GM19193 (cell line): ENCODE measurements around the gene RFX1.

ENCODE experiments used
- POLR2A ChIP-seq: IDR thresholded peaks from 4 replicates; pipeline ENCODE4 v1.6.1; 2011; ENCODE audit not compliant: insufficient read depth, insufficient read length; ENCODE audit errors: extremely low read depth

The RFX1 gene

GRCh38 chr19:13984875-13985741, 21.0 kb downstream of the RFX1 start:
- no peak for TF ChIP-seq POLR2A

DNA sequence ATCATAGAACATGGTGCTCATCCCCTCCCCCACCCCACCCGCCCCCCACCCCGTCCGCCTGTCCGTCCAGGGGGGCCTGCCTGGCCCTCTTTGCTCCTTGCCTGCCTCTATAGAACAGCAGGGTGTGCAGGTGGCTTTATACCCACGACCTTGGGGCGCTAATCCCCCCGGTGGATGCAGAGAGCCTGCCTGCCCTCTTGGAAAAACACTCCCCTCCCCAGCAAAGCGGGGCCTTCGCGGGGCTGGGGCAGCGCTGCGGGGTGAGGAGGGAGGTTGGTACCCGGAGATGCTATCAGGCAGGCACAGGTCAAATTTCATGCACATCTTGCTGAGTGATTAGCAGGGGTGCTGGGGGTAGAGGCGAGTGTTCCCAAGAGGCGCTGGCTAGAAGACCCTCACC, 21.9 kb downstream of the RFX1 start:
- no peak for TF ChIP-seq POLR2A

- no peak for TF ChIP-seq POLR2A
Measured at GRCh38 chr19:13983213-13983889, 22.8 kb downstream of the RFX1 start.

DNA sequence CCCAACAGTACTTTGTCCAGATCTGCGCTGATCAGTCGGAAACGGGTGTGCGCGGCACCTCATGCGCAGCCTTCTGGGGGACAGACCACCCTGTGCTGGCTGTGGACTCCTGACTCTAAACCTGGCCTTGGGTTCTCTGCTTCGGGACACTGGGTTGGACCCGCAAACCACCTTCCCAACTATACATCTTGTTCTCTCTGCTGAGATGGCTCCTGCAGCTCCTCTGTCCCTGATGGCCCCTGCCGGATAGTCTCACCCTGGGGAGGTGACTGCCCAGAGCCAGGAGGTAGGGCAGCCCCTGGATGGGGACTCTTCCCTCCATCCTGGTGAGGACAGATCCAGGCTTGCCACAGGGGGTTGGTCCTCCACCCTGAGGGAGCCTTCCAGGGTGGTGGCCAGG, 23.3 kb downstream of the RFX1 start:
- no peak for TF ChIP-seq POLR2A

GRCh38 chr19:13981988-13982501, 24.1 kb downstream of the RFX1 start:
- no peak for TF ChIP-seq POLR2A

DNA sequence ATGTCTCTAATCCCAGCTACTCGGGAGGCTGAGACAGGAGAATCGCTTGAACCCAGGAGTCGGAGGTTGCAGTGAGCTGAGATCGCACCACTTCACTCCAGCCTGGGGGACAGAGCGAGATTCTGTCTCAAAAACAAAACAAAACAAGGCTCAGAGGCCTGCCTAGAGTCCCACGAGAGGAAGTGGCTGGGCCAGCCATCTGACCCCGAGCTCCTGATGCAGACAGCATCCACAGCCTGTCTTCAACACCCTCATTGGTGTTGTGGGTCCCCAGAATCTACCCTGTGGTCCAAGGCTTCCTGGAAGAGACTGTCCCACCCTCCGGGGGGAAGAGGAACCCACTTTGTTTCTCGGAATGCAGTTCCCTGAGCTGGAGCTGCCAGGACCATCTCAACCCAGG, 24.7 kb downstream of the RFX1 start:
- TF ChIP-seq POLR2A: no peak

GRCh38 chr19:13981021-13981420, 25.1 kb downstream of the RFX1 start:
- no peak for TF ChIP-seq POLR2A

DNA sequence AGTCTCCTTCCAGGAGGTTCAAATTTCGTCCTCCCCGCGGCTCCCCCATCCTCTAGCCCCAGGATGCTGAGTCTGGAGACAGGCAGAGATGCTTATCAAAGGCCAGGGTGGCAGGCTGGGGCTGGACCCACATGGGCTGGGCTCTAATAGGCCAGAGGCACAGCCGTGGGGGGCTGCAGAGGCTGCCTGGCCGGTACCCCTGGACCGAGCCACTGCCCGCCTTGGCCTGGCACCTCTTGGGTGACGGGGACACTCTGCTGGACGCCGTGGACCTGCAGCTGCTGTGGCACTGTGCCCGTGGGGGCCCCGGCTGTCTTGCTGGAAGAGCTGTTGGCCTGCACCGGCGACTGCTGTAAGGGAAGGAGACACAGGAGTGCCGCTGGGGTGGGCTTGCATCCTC, 25.8 kb downstream of the RFX1 start:
- TF ChIP-seq POLR2A: no peak

DNA sequence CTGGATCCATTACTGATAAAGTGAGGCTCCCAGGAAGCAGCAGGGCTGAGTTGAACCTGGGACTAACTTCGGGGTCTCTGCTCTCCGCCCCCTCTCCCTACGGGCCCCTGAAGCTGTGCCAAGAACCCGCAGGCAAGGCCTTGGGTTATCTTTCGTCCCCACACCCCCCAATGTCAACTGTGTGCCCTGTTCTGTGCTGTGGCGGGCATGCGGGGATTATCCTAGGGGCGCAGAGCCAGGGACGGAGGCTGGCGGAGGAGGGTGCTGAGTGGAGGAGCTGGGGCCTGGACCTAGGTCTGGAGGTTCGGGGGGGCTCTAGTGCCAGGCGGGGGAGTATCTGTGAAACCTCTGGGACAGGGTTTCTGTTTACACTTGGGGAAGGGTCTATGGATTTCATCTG, 26.4 kb downstream of the RFX1 start:
- no peak for TF ChIP-seq POLR2A

- TF ChIP-seq POLR2A: no peak
Measured at GRCh38 chr19:13979244-13979615, 26.9 kb downstream of the RFX1 start.

DNA sequence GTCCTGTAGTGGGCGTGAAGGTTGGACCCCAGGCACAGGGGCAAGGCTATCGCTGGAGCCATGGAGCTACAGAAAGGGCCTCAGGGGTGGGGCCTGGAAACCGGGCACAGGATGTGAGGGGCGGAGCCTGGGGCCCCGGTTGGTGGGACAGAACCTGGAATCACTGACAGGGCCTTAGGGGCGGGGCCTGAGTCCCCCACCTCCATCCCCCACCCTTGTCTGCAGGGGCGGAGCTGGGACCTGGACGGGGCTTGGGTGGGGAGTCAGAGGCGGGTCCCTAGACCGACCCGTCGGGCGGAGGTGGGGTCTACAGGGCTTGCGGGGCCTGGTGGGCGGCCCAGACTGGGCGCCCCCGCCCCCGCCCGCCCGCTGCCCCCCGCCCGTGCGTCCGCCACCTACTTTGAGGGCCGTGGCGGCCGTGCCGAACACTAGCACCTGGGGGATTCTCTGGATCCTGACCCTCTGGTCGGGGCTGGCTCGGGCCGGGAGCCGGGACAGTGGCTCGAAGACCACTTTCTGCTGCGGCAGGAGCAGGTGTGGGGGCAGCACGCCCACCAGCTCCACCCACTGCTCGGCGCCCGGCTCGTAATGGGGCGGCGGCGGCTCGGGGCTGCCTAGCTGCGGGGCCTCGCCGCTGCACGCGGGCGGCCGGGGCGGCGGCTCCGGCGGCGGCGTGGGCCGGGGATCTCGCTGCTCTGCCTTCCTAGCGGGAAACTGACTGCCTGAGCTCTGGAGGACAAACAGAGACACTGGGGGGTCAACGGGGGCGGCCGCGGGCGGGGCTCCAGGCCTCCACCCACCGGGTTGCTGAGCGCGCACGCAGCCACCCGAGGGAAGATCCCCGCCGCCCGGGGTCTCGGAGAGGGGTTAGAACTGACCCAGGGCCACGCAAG, 27.5 kb downstream of the RFX1 start:
- TF ChIP-seq POLR2A: no peak

- TF ChIP-seq POLR2A: no peak
Measured at GRCh38 chr19:13977803-13978202, 28.3 kb downstream of the RFX1 start.

GRCh38 chr19:13976446-13976845, 29.7 kb downstream of the RFX1 start:
- TF ChIP-seq POLR2A: no peak

DNA sequence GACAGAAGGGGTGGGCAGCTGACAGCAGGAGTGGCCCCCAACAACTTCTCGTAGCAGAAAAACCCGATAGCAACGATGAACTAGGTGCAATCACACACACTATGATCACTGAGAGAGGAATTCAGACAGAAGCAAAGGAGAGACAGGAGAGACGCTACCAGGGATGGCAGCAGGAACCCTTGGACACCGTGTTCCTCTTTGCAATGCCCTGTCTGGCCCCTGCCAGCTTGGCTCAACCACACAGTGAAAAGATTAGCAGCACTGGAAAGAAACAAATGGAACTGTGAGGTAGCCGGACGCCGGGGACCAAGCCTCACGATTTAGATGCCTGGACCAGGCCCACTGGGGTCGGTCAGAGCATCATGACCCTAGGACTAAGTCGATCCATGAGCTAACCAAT, 30.2 kb downstream of the RFX1 start:
- no peak for TF ChIP-seq POLR2A

GRCh38 chr19:13974073-13974472, 32.0 kb downstream of the RFX1 start:
- TF ChIP-seq POLR2A: no peak
